ENCODE results near the gene UNC80.

DNA sequence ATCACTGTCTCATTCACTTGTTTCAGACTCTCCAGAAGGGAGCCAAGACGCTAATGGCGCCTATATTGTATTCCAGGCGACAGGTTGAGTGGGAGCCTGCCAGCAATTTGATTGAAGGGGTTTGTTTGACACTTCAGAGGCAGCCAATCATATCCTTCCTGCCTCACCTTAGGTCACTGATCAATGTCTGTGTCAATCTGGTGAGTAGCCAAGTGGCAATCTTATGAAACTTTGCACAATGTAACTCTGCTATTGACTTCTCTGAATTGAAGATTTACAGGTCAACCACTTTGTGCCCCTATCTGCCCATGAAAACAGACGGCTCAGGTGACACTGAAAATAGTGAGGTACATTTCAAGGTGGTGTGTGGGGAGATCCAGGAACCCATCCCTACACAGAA lies 198.1 kb downstream of the UNC80 start:
- TF ChIP-seq EP300 (IDR thresholded peaks at IDR 0.05), result no peak
- TF ChIP-seq, protein P1, sequence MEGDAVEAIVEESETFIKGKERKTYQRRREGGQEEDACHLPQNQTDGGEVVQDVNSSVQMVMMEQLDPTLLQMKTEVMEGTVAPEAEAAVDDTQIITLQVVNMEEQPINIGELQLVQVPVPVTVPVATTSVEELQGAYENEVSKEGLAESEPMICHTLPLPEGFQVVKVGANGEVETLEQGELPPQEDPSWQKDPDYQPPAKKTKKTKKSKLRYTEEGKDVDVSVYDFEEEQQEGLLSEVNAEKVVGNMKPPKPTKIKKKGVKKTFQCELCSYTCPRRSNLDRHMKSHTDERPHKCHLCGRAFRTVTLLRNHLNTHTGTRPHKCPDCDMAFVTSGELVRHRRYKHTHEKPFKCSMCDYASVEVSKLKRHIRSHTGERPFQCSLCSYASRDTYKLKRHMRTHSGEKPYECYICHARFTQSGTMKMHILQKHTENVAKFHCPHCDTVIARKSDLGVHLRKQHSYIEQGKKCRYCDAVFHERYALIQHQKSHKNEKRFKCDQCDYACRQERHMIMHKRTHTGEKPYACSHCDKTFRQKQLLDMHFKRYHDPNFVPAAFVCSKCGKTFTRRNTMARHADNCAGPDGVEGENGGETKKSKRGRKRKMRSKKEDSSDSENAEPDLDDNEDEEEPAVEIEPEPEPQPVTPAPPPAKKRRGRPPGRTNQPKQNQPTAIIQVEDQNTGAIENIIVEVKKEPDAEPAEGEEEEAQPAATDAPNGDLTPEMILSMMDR (IDR thresholded peaks at IDR 0.05), result no peak
